Measurements from ENCODE around the gene TMEM119. TPM values are rescaled to one million over a fixed set of nuclear protein-coding genes. Genes with fewer than 3 reads are reported as not detected.

TMEM119 gene
- total RNA-seq (1 to 10 TPM; 2.1 to 2.6 TPM), total RNA-seq (0 to 4.7 (median 0.38) reads per million in 172 experiments)
- polyA plus RNA-seq (2013, experiment 1 of 2) = 0.32 TPM
- 1.6 TPM for polyA plus RNA-seq (2013, experiment 2 of 2)

- TF ChIP-seq CTCF (IDR thresholded peaks at IDR 0.05) = no peak
- H3K4me3 Mint-ChIP-seq = no peak within 1 kb of the TSS
- POLR2A ChIA-PET = no interaction called here
- no peak within 1 kb of the TSS for H3K4me3 ChIP-seq (ENCODE audit: low read length)
- no peaks in the 10 kb centered on the region for H3K27me3 ChIP-seq (ENCODE audit: control insufficient read depth in 1 of 2, insufficient read depth in 2 of 2, low read length in 2 of 2)
- H3K27ac ChIP-seq (ENCODE audit: low read depth in 1 of 2, low read length in 2 of 2) = no peak within 1 kb of the TSS
- CTCF ChIA-PET = no interaction called here
- no peak for DNase-seq
- H3K9me3 Mint-ChIP-seq = no peaks in the 10 kb centered on the region
- intact Hi-C loops (cut with DNase I, micrococcal nuclease) = no loop called here
- no peak within 1 kb of the TSS for H3K27ac Mint-ChIP-seq
- H3K36me3 ChIP-seq (ENCODE audit: insufficient read depth, low read length) = no peaks in the 10 kb centered on the region
- H3K27me3 Mint-ChIP-seq = no peaks in the 10 kb centered on the region
- H3K4me1 Mint-ChIP-seq (ENCODE audit: low read depth) = no peaks in the 10 kb centered on the region
- no peaks in the 10 kb centered on the region for H3K9me3 ChIP-seq (ENCODE audit: control insufficient read depth in 1 of 2, insufficient read depth in 1 of 2, low read length in 2 of 2)
- no peaks in the 10 kb centered on the region for H3K4me1 ChIP-seq (ENCODE audit: insufficient read depth, low read length)
- ATAC-seq (ENCODE audit: poor library complexity) = no peak
- H3K36me3 Mint-ChIP-seq (ENCODE audit: low read depth) = no peaks in the 10 kb centered on the region
Observed at GRCh38 chr12:108597559-108598471, at the start of gene TMEM119. Gene TMEM119, minus strand, starts transcription at chr12:108598084. Its CDS starts 5,701 bp downstream, at chr12:108592383.

- no peak overlapping the region for H3K27ac ChIP-seq (ENCODE audit: low read depth in 1 of 2, low read length in 2 of 2)
- H3K4me3 ChIP-seq (ENCODE audit: low read length) = no peak overlapping the region
- H3K4me1 ChIP-seq (ENCODE audit: insufficient read depth, low read length) = peaks cover 24% of the 10 kb centered on the region
- ChIA-PET CTCF (interaction anchor here (1.7 to 2.3 kb wide), 5 partner anchors 12 to 157 kb away, joined by 5 to 16 read pairs (median 8); partner anchors contain the start of gene SELPLG), POLR2A (interaction anchor here (0.8 to 4.4 kb wide), 11 partner anchors 13 to 210 kb away, joined by 3 to 70 read pairs (median 4); partner anchors contain the start of genes ISCU, SART3, SELPLG and SSH1)
- Mint-ChIP-seq H3K27ac (peak overlapping the region; percentile 80), H3K4me1 (ENCODE audit: low read depth) (peaks cover 31% of the 10 kb centered on the region), H3K9me3 (no peaks in the 10 kb centered on the region), H3K4me3 (peak overlapping the region; percentile 68), H3K27me3 (no peaks in the 10 kb centered on the region), H3K36me3 (ENCODE audit: low read depth) (no peaks in the 10 kb centered on the region)
- no peaks in the 10 kb centered on the region for H3K9me3 ChIP-seq (ENCODE audit: control insufficient read depth in 1 of 2, insufficient read depth in 1 of 2, low read length in 2 of 2)
- H3K36me3 ChIP-seq (ENCODE audit: insufficient read depth, low read length) = no peaks in the 10 kb centered on the region
- ATAC-seq (ENCODE audit: poor library complexity) = peak; percentile 59
- no peaks in the 10 kb centered on the region for H3K27me3 ChIP-seq (ENCODE audit: control insufficient read depth in 1 of 2, insufficient read depth in 2 of 2, low read length in 2 of 2)
- peak in 2 of 14 experiments; percentile 18 to 44 for DNase-seq
- intact Hi-C loops (cut with DNase I, micrococcal nuclease) = no loop called here
- no peak for TF ChIP-seq CTCF (IDR thresholded peaks at IDR 0.05)
Observed at GRCh38 chr12:108646600-108647579, 49.0 kb upstream of the TMEM119 start.

All from CD4-positive, alpha-beta T cell (primary cell).